Activated gamma-delta T cell treated with anti-CD3 and anti-CD28 coated beads, Interleukin-2, amount 50 U/mL, for 16 hours (primary cell): ENCODE data around the gene EPB42.

Experiments
- DNase-seq: peaks from one replicate; pipeline ENCODE4 v3.0.0-alpha.2; 2020; ENCODE audit warnings: low read depth

Gene EPB42

GRCh38 chr15:43220991-43221403, at the start of gene EPB42:
Gene EPB42, minus strand, starts transcription at chr15:43221018. Its CDS starts 193 bp downstream, at chr15:43220825.
- DNase-seq: no peak

GRCh38 chr15:43270113-43270665, 49.4 kb upstream of the EPB42 start:
- no peak for DNase-seq

- DNase-seq: no peak
Observed at GRCh38 chr15:43268111-43269105, 47.6 kb upstream of the EPB42 start.

GRCh38 chr15:43267439-43267838, 46.6 kb upstream of the EPB42 start:
- DNase-seq: no peak

- no peak for DNase-seq
Observed at GRCh38 chr15:43266834-43267233, 46.0 kb upstream of the EPB42 start, which contains the start of gene TGM5. Gene TGM5, minus strand, starts transcription at chr15:43266928. Its CDS starts 79 bp downstream, at chr15:43266849.

GRCh38 chr15:43266386-43266785, 45.6 kb upstream of the EPB42 start:
- no peak for DNase-seq

- DNase-seq: no peak
Observed at GRCh38 chr15:43260011-43260615, 39.3 kb upstream of the EPB42 start.

- DNase-seq: no peak
Observed at GRCh38 chr15:43258781-43259180, 38.0 kb upstream of the EPB42 start.

- DNase-seq: no peak
Observed at GRCh38 chr15:43256341-43256740, 35.5 kb upstream of the EPB42 start.

GRCh38 chr15:43255376-43255775, 34.6 kb upstream of the EPB42 start:
- no peak for DNase-seq

GRCh38 chr15:43253431-43254403, 32.9 kb upstream of the EPB42 start:
- no peak for DNase-seq

- no peak for DNase-seq
Observed at GRCh38 chr15:43251871-43252250, 31.0 kb upstream of the EPB42 start.

- no peak for DNase-seq
Observed at GRCh38 chr15:43251185-43251870, 30.5 kb upstream of the EPB42 start.

GRCh38 chr15:43250785-43251184, 30.0 kb upstream of the EPB42 start:
- no peak for DNase-seq

GRCh38 chr15:43249699-43250203, 28.9 kb upstream of the EPB42 start:
- no peak for DNase-seq

GRCh38 chr15:43249236-43249635, 28.4 kb upstream of the EPB42 start:
- DNase-seq: no peak

- no peak for DNase-seq
Observed at GRCh38 chr15:43246261-43246774, 25.5 kb upstream of the EPB42 start.

- DNase-seq: no peak
Observed at GRCh38 chr15:43244092-43244491, 23.3 kb upstream of the EPB42 start.

- DNase-seq: no peak
Observed at GRCh38 chr15:43243020-43243645, 22.3 kb upstream of the EPB42 start.

- no peak for DNase-seq
Observed at GRCh38 chr15:43242616-43243015, 21.8 kb upstream of the EPB42 start.
